Raji (cell line): Measurements from ENCODE around the gene ATF6.

Source experiments
- POLR2A ChIP-seq: IDR thresholded peaks from 2 replicates; pipeline ENCODE4 v1.6.1; 2011; ENCODE audit warnings: low read depth, low read length, control low read depth; ENCODE audit not compliant: insufficient read depth

ATF6 gene

GRCh38 chr1:161730050-161730564, 36.0 kb upstream of the ATF6 start:
- no peak for TF ChIP-seq POLR2A

DNA sequence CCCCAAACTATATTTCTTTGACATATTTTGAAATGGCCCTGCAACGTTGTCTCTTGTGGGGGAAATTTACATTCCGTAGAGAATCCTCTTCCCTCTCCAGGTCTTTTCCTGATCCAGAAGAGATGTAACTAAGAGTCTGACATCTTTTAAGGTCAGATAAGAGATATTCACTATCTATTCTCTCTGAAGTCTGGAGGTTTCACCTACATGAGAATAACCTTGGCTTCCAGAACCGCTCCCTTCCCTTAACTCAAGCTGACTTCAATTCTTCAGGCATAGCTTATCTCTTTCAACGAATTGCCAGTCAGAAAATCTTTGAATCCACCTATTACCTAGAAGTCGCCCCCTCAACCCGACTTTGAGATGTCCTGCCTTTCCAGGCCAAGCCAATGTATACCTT, 34.9 kb upstream of the ATF6 start:
- no peak for TF ChIP-seq POLR2A

- no peak for TF ChIP-seq POLR2A
Observed at GRCh38 chr1:161731981-161732718, 34.0 kb upstream of the ATF6 start.

DNA sequence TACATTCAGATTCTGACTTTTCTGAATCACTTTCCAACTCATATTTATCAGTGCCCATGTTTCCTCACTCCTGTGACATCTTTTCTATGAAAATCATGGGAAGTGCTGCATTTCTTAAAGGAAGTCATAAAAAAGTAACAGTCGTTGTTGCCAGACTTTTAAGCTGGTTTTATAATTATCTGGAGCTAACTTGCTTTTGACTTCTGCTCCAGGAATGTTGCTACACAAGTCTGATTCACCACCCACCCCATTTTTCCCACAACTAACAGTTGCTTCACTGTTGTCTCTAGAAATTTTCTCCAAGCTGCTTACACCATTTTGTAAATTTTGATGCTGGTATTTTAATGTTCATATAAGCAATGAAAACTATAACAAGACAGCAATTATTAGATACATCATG, 32.6 kb upstream of the ATF6 start:
- no peak for TF ChIP-seq POLR2A

- TF ChIP-seq POLR2A = no peak
Observed at GRCh38 chr1:161735837-161736236, 30.3 kb upstream of the ATF6 start.

DNA sequence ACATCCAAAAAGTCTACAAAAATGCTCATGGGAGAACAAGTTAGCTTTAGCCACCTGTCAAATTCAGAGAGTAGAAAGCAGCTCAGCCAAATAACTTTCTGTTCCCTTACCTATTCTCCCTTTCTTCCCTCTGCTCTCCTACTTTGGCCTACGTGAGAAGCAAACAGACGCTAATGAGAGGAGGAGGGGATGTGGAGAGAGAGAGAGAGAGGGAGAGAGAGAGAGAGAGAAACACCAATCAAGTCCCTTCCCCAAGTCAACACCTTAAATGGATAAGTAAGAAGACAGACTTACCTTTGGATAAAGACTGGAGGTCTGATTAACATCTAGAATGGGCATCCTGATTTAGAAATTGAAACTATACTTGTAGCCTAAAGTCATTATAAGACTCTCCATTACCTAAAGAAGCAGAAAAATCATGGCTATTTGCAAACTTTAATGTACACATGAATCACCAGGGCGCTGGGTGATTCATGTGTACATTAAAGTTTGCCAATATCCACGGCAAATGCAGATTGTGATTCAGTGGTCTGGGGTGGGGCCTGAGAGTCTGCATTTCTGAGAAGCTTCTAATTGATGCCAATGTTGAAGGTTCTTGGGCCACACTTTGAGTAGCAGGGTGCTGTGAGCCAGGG, 29.7 kb upstream of the ATF6 start:
- TF ChIP-seq POLR2A = no peak

DNA sequence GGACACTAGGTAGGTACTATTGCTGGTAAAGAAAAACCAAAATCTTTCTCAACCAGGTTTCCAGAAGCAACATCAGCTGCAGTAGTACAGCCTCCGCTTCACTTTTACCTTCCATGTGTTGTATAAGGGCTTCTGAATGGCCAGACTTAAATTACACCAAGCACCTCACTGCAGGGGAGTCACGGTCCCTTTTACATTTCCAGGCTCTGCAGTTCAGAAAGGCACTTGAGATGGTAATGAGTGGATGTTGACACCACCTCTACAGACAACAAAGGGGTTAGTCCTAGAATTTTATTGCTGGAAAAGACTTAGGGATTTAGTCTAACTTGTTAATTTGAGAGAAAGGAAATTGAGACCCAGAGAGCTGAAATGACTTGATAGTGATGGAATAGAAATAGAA, 28.5 kb upstream of the ATF6 start:
- TF ChIP-seq POLR2A = no peak

GRCh38 chr1:161738627-161739287, 27.4 kb upstream of the ATF6 start:
- peak; percentile 14; the same call in 1 of the 2 replicates for TF ChIP-seq POLR2A

GRCh38 chr1:161739865-161740566, 26.1 kb upstream of the ATF6 start:
- TF ChIP-seq POLR2A = no peak

DNA sequence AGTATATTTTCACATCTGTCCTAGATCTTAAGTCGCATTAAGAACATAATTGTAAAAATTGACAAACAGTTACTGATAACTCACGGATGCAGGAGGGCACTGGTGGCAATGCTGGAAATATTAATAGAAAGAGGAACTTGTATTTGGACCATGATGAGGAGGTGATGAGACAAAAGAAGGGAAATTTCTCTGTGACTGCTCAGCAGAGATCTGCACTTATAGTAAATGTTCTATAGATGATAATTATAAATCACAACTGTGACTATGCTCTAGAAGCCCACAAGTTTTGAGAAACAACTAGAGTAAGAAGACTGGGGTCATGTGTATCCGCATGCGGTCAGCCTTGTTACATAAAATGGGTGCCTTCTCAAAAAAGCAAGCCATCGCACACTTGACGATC, 25.2 kb upstream of the ATF6 start:
- no peak for TF ChIP-seq POLR2A

DNA sequence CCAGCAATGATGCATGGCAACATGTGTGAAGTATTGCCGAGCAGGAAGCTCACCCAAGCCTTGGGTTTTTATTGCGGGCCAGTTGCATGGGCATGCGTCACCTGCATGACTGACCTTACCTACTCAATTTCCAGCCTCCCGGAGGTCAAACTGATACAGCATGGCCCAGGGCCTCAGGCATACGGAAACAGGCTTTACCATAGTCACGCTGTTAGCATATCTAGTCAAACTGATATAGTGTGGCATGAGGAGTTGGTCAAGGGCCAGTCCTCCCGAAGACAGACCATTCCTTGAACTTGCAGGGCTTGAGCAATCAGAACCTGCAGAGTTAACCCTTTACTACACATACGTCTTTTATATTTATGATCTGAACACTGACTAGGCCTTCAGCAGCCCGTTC, 22.9 kb upstream of the ATF6 start:
- TF ChIP-seq POLR2A = no peak

DNA sequence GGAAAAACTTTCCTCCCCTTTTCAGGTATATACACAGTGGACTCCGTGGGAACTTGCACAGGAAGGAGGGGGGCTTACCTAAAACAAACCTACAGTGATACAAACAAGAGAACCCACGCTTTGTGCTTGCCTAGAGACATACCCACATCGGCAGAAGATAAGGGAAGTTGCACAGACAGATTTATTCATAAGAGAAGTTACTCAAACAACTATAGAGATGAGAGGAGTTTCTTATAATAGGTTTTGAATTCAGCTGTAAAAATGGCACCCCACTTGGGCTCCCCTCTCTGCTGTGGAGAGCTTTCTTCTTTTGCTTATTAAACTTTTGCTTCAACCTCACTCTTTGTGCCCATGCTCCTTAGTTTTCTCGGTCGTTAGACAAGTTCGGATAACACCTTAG, 18.3 kb upstream of the ATF6 start:
- TF ChIP-seq POLR2A = no peak

DNA sequence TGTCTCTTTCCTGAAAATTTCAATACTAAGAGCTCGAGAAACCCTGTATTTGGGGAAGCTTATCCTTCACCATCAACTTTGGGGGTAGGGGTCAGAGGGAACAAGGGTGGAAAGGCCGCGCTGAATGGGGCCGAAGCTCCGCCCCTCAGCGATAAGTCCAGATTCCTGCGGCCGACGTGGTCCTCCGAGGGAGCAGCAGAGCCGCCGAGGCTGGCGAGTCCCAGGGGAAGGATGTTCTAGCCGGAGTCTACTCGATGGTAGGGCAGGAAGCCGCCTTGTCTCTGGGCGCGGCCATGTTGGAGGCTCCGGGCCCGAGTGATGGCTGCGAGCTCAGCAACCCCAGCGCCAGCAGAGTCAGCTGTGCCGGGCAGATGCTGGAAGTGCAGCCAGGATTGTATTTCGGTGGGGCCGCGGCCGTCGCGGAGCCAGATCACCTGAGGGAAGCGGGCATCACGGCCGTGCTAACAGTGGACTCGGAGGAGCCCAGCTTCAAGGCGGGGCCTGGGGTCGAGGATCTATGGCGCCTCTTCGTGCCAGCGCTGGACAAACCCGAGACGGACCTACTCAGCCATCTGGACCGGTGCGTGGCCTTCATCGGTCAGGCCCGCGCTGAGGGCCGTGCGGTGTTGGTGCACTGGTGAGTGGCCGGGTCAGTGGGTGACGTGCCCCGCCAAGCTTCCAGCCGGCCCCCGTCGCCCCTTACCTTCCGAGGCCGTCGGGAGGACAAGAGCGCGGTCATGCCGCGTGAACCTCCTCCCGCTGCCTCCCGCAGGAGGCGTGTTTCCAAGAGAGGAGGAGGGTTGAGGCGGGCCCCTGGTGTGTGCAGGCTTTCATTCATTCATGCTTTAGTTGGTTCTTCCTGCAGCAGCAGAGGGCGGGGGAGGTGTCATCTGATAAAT, 16.4 kb upstream of the ATF6 start, which contains the start of gene DUSP12:
TSS of gene DUSP12 (plus strand) at position 278 of the 899 bp plus-strand sequence. CDS start at position 294, 16 bp downstream.
- peak; percentile 81 for TF ChIP-seq POLR2A

DNA sequence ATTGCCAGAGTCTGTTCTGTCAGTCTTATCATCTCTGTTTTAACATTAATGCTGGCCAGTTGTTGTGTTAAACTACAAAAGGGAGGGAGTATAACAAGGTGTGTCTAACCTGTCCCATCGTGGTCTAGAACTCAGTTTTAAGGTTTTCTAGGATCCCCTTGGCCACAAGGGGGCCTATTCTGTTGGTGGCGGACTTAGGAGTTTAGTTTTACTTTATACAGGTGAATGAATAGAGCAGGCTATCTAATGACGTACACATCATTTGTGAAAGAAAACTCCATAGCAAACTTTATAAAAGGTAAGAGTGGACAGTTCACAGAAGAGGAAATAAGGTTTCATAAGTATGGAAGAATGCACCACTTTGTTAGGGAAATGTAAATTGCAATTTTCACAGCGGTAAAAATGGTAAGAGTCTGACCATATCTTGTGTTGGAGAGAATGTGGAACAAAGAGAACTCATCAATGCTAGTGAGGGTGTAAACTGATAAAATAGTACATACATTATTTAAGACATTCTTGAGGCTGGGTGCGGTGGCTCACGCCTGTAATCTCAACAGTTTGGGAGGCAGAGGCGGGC, 2.5 kb upstream of the ATF6 start:
- no peak for TF ChIP-seq POLR2A
